IPS DF 19.7 (cell line): Measurements from ENCODE around the gene STXBP5.
"Not testable (repeated sequence)": the region's sequence is repeated elsewhere in the genome, so short reads cannot be mapped to it uniquely, and the experiment has no call there.

Source experiments
- DNase-seq: peaks from one replicate; pipeline ENCODE4 v3.0.0-alpha.2; 2013; ENCODE audit warnings: low read depth, low spot score

STXBP5 gene

DNA sequence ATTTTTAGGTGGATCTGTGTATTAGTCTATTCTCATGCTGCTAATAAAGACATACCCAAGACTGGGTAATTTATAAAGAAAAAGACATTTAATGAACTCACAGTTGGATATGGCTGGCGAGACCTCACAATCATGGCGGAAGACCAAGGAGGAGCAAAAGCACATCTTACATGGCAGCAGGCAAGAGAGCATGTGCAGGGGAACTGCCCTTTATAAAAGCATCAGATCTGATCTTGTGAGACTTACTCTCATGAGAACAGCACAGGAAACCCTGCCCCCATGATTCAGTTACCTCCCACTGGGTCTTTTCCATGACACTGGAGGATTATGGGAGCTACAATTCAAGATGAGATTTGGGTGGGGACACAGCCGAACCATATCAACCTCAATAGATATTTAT is 176.6 kb downstream of the STXBP5 start:
- DNase-seq = not testable (repeated sequence)

DNA sequence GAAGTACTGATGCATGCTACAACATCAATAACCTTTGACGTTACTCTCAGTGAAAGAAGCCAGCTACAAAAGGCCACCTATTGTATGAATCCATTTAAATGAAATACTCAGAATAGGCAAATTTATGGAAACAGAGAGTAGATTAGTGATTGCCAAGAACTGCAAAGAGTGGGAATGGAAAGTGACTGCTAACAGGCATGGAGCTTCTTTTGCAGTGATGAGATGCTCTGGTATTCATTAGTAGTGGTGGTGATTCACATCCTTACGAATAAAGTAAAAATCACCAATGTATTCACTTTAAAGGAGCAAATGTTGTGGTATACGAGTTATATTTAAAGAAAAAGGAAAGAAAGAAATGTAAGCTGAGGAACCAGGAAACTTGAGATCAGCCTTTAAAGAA is 177.5 kb downstream of the STXBP5 start:
- DNase-seq = no peak

DNA sequence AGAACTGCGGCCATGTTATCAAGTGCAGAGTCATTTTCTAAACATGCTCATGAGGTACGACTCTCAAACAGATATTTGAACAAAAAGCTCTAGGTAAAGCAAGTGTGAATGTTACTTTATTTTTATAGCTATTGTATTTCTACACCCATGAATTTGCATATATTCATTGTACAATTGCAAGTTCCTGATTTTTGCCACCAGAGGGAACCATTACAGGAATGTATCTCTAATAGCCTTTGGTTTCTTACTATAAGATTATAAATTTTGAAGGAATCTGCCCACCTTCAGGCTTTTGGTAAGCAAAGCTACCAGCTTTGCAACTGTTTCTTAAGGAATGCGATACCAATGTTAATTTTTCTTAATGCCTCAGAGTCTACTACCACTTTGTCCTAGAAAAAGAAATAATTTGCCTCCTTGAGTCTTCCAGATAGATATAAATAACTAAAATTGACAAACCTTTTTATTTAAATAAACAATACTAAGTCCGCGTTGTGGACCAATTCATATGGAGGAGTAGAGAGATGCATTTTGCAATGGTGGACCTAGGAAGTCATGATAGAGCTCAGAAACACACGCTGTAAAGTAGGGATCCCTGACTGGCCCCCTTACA is 178.8 kb downstream of the STXBP5 start:
- no peak for DNase-seq

GRCh38 chr6:147384029-147384428 is 179.8 kb downstream of the STXBP5 start:
- DNase-seq = no peak

DNA sequence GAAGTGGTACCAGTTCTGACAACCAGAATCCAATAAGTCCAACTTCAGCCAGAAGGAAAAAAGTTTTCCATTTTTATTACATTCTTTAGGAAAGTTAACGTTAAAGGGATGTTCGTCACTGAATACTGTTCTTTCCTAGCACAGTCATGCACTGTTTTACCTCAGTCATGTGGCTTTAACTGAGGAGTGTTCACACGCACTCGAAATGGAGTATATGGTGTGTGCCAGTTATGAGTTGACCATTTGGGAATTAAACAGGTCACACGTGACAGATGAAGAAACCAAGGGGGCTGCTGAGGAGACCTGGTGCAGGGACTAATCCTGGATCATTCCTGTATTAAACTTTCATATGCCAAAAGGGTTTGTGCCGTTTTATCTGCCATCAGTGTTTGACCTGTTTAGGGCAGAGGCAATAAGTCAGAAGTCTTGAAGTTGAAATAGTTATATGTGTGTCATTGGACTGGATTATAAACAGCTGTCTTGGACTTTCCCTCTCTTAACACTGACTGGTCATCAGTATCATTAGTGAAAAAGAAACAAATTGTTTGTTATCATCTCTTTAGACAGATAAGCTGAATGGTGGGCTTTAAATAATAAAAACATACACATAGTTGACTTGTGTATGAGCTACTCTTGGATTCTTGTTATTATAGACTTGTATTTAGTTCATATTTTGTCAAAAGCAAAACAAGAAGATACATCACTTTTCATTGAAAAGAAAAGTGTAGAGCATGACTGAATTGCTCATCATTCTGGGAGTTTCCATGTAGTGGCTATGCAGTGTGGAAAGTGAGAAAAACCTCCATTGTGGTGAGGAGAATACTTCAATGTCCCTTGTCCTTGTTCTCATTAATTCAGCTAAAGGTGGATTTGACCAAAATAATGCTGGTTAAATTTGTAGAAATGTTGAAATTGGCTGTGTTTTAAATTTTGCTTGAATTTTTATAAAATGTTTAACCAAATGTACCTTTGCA is 180.8 kb downstream of the STXBP5 start:
- no peak for DNase-seq

DNA sequence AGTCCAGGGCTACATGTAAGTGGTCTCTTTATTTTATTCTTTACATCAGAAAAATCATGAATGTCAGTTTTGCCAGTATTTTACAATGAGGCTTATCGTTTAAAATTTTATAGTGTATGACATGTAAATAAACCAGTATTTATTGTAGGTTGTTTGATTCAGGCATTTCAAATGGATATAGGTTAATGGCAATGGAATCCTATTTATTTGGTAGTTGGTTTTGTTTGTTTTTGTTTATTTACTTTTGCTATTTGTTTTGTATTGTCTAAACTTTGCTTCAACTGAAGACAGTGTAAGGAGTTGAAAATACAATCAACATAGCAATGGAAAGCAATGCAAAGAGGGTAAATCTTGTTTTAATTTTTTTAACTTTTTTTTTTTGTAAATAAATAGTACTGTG is 185.2 kb downstream of the STXBP5 start:
- DNase-seq = no peak

- DNase-seq = no peak
Observed at GRCh38 chr6:147390909-147391536, 186.8 kb downstream of the STXBP5 start.

DNA sequence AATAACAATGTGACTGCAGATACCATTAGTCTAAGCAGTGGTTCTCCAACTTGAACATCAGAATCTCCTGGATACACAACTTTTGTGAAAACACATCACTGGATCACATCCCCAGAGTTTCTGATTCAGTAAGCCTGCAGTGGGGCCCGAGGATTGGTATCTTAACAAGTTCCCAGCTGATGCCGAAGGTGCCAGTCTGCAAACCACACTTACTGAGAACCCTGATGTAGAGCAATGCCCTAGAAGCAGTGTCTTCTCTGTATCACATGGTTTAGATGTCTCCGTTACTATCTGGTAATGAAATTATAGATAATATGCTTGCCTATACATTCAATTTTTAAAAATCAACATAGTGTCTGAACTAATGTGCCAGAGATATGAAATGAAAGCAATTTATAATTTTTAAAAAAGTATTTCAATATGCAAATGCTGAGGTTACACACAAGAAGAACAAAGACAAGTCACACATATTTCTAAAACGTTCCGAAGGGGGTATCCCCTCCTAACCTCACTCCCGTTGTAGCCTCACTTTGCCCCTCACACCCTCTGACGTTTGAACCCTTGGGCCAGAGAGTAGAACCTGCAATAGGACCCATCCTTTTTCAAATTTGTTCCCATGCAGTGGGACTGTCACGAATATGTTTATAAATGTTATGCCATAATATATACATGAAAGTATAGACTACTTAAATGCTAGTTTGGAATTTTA is 188.9 kb downstream of the STXBP5 start:
- DNase-seq = no peak

DNA sequence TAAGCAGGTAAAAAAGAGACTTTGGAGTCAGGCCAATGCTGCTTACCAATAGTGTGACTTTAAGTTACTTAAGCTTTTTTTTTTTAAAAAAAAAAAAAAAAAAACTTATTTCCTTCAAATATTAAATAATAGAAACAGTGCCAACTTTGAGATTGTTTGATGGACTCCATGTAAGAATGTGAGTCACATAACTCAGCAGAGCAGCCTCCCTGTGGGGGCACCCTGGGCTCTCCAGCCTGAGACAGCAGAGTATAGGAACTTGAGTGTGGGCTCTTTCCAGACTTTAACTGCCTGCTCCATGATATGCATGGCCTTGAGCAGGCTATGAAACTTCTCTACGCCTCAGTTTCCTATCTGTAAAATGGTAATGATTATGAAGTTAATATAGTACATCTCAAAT is 190.9 kb downstream of the STXBP5 start:
- DNase-seq = no peak

- DNase-seq = no peak
Observed at GRCh38 chr6:147397306-147397705, 193.1 kb downstream of the STXBP5 start.

GRCh38 chr6:147400968-147401367 is 196.8 kb downstream of the STXBP5 start:
- DNase-seq = no peak

GRCh38 chr6:147401779-147402178 is 197.6 kb downstream of the STXBP5 start:
- DNase-seq = no peak

DNA sequence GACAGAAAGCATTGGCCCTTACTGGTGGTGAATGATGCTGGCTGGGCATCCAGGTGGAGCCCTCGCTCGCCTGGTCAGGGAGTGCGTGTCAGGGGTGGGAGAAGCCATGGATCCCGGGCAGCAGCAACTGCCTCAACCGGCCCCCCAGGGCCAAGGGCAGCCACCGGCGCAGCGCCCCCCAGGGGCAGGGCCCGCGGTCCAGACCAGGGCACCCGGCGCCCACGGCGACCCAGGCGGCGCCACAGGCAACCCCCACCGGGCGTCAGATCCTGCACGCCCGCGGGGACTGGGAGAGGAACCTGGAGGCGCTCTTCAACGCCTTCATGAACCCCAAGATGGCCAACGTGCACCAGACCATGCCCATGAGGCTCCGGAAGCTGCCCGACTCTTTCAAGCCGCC is 202.6 kb downstream of the STXBP5 start:
- DNase-seq = no peak

DNA sequence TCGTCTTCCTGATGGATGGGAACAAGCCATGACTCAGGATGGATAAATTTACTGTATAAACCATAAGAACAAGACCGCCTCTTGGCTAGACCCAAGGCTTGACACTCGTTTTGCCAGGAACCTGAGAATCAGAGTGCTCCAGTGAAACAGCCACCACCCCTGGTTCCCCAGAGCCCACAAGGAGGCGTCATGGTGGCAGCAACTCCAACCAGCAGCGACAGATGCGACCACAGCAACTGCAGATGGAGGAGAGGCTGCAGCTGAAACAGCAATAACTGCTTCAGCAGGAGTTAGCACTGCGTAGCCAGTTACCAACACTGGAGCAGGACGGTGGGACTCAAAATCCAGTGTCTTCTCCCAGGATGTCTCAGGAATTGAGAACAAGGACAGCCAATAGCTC is 203.4 kb downstream of the STXBP5 start:
- no peak for DNase-seq

GRCh38 chr6:147416622-147417021 is 212.4 kb downstream of the STXBP5 start:
- no peak for DNase-seq

DNA sequence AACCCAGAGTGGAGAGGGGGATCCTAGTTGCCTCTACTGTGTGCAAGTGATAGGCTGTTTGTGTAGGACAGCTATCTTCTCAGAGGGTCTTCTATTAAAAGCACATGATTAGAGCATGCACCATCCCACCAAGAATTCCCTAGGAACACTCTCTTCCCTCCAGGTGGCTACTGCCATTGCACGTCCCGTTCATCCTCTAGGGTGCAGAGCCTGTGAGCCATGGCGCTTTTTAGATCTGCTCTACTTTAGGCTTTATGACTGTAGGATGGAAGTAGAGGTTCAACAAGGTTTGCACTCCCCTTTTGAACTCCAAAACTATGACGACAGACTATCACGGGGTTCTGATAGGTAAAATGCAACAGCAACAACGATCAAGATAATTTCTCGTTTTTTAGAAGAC is 213.7 kb downstream of the STXBP5 start:
- DNase-seq = no peak

GRCh38 chr6:147418523-147418922 is 214.3 kb downstream of the STXBP5 start:
- no peak for DNase-seq

DNA sequence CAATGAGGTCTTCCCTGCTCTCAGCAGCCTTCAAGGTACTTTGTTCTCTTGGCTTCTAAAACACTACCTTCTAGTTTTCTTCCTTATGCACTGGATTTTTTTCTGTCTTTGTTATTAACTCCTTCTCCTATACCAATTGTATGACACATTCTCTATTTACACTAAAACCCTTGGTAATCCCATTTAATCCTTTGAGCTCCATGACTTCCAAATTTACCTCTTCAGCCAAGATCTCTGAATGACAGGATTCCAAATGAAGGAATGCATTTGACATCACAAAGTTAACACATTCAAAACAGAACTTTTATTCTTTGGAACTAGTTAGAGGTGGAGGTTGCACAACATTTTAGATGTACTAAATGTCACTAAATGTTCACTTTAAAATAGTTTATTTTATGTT is 217.7 kb downstream of the STXBP5 start:
- no peak for DNase-seq

- DNase-seq = no peak
Observed at GRCh38 chr6:147423111-147423510, 218.9 kb downstream of the STXBP5 start.

- no peak for DNase-seq
Observed at GRCh38 chr6:147429794-147430193, 225.6 kb downstream of the STXBP5 start.

GRCh38 chr6:147430811-147431210 is 226.6 kb downstream of the STXBP5 start:
- no peak for DNase-seq

DNA sequence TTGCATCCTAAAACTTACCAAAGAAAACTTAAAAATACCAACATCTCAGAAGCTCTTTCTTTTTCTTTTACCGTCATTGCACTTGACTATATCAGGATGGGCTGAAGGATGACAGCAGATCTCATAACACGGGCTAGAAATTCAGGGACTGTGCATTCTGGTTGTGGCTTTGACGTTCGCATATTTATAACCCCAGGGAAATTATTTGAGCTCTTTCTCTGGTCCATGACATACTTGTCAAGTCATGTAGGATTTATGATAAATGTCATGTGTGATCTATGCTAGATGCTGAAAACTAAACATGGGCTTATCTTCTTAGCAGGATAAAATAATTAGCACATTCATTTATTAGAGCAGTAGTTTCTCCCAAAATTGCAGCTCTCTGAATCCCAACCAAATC is 229.9 kb downstream of the STXBP5 start:
- no peak for DNase-seq
